ENCODE data around the gene CCT3.

- TF ChIP-seq CTCF (IDR thresholded peaks at IDR 0.05; ENCODE audit: low read depth, low read length, poor library complexity, severe bottlenecking) (no peak), EZH2phosphoT487 (IDR thresholded peaks at IDR 0.05; ENCODE audit: borderline replicate concordance, low read length) (no peak)
These were observed 74.8 kb downstream of the CCT3 start for GRCh38 chr1:156263288-156263655.
